Fibroblast of gingiva (primary cell): ENCODE data around the gene HSPB1.
"Not testable (repeated sequence)": the region's sequence is repeated elsewhere in the genome, so short reads cannot be mapped to it uniquely, and the experiment has no call there.

Experiments used
- DNase-seq: peaks from one replicate; pipeline ENCODE4 v3.0.0-alpha.2; 2011; ENCODE audit warnings: low read depth

HSPB1 gene

DNA sequence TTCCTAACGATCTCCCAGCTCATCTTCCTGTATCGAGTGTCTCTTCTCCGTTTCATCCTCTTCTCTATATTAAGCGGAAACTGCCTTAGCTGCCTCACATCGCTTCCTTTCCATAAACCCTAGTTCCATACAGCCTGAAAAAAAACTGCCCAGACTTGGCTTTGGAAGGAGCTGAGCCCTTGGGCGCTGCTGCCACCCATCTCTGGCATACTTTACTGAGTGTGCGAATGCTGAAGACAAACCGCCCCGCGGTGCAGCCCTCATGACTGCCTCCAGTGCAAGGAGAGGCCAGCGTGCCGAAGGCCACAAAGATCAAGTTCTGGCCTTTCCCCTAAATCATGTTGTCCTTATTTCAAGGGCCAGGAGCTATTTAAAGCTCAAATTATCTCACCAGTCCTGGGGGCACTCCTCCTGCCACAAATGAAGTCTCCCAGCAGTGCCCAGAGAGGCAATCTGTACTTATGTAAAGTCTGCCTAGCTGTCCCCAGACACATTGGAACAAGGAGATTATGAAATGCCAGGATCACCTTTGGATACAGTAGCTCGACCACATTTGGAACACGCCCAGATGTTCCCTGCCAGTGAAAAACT, 31.1 kb downstream of the HSPB1 start:
- peak; percentile 49 for DNase-seq

- DNase-seq: no peak
These were observed 32.0 kb downstream of the HSPB1 start for GRCh38 chr7:76334320-76334967.

- DNase-seq: not testable (repeated sequence)
These were observed 32.9 kb downstream of the HSPB1 start for GRCh38 chr7:76335417-76335816.

- no peak for DNase-seq
These were observed 33.6 kb downstream of the HSPB1 start for GRCh38 chr7:76336094-76336493.

DNA sequence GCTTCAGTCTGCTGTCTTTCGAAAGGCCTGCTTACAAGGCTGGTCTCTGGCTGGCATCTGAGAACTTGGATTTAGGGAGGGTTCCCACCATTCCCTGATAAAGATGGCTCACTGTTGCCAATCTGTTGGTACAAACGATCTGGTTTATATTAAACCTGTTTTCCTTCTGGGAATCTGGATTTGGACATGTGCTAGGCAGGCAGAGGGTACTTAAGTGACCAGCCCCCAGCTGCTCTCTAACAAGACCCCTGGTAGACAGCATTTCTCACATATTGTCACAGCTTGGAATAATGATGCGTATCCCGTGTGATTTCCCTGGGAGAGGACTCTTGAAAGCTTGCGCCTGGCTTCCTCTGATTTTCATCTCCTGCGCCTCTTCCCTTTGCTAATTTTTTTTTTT, 34.7 kb downstream of the HSPB1 start:
- no peak for DNase-seq

- no peak for DNase-seq
These were observed 36.0 kb downstream of the HSPB1 start for GRCh38 chr7:76338298-76339084.

GRCh38 chr7:76340617-76341131, 38.2 kb downstream of the HSPB1 start:
- peak; percentile 86 for DNase-seq

- no peak for DNase-seq
These were observed 39.7 kb downstream of the HSPB1 start for GRCh38 chr7:76342222-76342621.

- DNase-seq: no peak
These were observed 40.9 kb downstream of the HSPB1 start for GRCh38 chr7:76343294-76343930.

- DNase-seq: no peak
These were observed 41.5 kb downstream of the HSPB1 start for GRCh38 chr7:76343931-76344321.

GRCh38 chr7:76346097-76346496, 43.6 kb downstream of the HSPB1 start:
- no peak for DNase-seq

DNA sequence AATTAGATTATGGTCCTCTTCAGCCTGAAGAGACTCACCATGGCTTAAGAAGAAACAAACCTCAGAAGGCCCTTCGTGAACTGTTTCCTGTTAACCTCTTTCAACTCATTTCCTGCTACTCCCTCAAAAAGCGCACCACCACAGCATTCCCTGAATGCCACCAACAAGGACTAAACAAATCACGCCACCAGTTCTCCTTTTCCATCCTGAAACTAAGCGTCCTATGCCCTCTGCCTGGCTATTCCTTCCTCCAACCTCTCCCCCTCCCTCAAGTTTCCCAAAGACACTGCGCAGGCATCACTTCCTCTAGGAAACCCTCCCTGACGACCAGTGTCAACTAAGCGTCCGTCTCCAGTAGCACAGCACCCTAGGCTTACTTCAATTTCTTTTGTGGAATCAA, 44.3 kb downstream of the HSPB1 start:
- DNase-seq: no peak

- DNase-seq: no peak
These were observed 45.2 kb downstream of the HSPB1 start for GRCh38 chr7:76347710-76348109.

DNA sequence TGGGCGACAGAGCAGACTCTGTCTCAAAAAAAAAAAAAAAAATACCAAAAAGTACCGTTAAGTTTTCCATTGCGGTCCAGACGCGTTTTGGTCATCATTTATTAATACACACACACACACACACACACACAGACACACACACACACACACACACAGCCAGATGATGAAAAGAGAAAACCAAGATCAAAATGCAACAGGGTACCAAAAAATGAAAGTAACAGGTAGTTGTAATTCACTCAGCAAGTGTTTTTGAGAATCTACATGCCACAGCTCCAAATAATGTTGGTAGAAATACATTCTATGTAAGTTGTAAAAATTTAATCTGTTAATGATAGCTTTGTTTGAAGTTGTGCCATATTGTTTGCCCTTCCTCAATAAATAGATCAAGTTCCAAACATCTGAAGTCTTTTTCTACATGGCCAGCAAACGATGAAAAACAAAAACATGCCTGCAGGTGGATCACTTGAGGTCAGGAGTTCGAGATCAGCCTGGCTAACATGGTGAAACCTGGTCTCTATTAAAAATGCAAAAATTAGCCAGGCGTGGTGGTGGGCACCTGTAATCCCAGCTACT, 46.9 kb downstream of the HSPB1 start:
- DNase-seq: no peak

DNA sequence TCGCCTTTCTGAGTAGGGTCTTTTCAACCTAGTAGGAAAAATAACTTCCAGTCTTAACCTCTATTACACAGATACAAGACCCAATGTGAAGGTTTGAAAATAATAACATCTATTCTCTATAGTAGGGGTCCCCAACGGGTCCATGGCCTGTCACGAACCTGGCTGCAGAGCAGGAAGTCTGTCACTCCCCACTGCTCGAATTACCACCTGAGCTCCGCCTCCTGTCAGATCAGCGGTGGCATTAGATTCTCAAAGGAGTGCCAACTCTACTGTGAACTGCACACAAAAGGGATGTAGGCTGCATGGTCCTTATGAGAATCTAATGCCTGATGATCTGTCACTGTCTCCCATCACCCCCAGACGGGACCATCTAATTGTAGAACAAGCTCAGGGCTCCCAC, 48.9 kb downstream of the HSPB1 start:
- no peak for DNase-seq

GRCh38 chr7:76352193-76352592, 49.7 kb downstream of the HSPB1 start:
- no peak for DNase-seq

- no peak for DNase-seq
These were observed 51.3 kb downstream of the HSPB1 start for GRCh38 chr7:76353744-76354143.
